22Rv1 (cell line): ENCODE measurements around the gene GEN1.

Experiments
- ZFX ChIP-seq: fragments of 450-650 bp; IDR thresholded peaks from 2 replicates; pipeline ENCODE4 v1.6.1; 2017; ENCODE audit warnings: antibody characterized with exemption, borderline replicate concordance
- TF ChIP-seq, protein P1 (sequence below): fragments of 450-650 bp; IDR thresholded peaks from 2 replicates; pipeline ENCODE4 v1.5.1; 2017; ENCODE audit warnings: mild to moderate bottlenecking

DNA sequence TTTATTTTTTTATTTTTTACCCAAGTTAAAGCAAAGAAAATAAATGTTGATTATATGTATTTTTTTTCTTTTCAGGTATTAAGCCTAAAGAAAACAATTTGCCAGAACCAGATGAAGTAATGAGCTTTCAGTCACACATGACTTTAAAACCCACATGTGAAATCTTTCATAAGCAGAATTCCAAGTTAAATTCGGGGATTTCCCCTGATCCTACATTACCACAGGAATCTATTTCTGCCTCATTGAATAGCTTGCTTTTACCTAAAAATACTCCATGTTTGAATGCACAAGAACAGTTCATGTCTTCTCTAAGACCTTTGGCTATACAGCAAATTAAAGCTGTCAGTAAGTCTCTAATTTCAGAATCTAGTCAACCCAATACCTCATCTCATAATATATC, 26.6 kb downstream of the GEN1 start:
- TF ChIP-seq, protein P1, sequence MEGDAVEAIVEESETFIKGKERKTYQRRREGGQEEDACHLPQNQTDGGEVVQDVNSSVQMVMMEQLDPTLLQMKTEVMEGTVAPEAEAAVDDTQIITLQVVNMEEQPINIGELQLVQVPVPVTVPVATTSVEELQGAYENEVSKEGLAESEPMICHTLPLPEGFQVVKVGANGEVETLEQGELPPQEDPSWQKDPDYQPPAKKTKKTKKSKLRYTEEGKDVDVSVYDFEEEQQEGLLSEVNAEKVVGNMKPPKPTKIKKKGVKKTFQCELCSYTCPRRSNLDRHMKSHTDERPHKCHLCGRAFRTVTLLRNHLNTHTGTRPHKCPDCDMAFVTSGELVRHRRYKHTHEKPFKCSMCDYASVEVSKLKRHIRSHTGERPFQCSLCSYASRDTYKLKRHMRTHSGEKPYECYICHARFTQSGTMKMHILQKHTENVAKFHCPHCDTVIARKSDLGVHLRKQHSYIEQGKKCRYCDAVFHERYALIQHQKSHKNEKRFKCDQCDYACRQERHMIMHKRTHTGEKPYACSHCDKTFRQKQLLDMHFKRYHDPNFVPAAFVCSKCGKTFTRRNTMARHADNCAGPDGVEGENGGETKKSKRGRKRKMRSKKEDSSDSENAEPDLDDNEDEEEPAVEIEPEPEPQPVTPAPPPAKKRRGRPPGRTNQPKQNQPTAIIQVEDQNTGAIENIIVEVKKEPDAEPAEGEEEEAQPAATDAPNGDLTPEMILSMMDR, result no peak
- no peak for TF ChIP-seq ZFX
